Hematopoietic multipotent progenitor cell (in vitro differentiated cells): ENCODE results near the gene ARFGAP2. TPM values are rescaled to one million over a fixed set of nuclear protein-coding genes. Genes with fewer than 3 reads are reported as not detected.

Experiments used
- DNase-seq, 3 donors: peaks; one replicate each; pipeline ENCODE4 v3.0.0-alpha.2; 2011 to 2015; ENCODE audit warnings: low read depth in 2 of 3, low spot score in 2 of 3
- total RNA-seq: library from RNA; depleted of rRNA; stranded (reverse); fragments of >200 nt; gene quantifications from one replicate; pipeline ENCODE4 v1.2.3, GENCODE V29; 2012

Gene ARFGAP2
- total RNA-seq, 1 donor: 276 TPM

DNA sequence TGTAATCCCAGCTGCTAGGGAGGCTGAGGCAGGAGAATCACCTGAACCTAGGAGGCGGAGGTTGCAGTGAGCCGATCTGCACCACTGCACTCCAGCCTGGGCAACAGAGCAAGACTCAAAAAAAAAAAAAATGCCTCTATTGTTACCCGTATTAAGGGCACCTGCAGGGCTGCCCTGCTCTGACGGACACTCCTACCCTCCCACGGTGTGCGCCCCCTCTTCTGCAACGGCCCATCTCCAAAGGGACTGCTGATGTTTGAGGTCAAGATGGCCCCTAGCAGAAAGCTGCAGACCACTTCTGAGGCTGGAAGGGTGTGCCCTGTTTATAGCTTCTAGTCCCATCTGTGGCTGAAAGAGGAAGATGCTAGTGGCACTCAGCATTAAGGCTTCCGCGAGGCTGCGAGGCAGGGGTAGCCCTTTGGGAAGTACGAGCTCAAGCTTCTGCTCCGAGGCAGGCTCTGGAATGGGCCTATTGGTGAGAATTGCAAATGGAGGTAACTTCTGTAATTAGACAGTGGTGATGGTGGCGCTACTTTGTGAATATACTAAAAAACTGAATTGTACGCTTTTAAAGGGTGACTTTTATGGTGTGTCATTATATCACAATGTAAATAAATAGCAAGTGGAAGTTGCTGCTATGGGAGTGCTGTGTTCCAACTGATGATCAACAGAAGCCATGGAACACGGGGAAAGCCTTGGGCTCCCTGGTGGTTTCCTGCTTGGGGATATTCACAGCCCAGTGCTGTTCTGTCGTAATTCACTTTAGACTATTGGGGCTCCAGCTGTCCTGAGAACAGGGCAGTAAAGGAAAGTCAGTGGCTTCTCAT lies 24.3 kb downstream of the ARFGAP2 start:
- DNase-seq: no peak

DNA sequence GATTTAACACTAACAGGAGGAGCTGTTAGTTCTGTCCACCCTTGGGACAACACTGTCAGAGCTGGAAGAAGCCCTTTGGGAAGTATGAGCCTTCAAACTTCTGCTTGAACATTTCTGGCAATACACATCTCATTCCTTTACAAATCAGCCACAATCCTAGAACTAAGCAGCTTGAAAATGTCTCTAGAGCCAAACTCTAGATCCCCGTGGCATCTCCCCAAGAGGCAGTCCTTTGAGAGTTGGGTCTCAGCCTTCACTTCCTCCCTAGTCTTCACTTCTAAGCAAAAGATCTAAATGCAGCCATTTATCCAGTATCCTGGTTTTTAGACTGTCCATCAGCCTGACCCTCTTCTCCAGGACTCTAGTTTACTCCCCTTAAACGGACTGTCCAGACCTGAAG lies 26.9 kb downstream of the ARFGAP2 start:
- DNase-seq: no peak

DNA sequence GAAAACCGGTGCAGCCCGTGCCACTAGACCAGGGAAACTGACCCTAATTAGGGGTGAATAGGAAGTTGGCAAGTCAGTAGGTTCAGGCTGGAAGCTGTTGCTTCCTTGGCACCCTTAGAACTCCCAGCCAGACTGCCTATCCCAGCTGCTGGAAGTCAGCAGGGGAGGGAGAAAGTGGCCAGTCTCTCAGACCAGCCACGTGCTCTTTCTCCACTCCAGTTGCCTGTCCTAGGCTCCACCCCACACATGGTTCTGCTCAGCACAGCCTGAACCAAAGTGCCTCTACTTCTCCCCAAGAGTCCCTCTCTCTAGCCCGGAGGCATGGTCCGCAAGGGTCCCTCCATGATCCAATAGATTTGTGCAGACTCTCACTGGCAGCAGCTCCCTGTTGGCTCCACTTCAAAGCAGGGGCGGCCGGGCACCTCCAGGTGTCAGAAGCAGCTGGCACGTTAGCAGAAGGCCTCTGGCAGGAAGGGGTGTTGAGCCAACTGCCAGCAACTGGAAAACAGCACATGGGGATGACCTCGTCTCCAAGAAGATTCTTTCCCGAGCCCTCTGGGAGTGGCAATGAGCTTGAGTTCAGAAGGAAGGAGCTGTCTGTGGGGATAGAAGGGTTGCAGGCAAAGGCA lies 27.7 kb downstream of the ARFGAP2 start:
- no peak for DNase-seq

DNA sequence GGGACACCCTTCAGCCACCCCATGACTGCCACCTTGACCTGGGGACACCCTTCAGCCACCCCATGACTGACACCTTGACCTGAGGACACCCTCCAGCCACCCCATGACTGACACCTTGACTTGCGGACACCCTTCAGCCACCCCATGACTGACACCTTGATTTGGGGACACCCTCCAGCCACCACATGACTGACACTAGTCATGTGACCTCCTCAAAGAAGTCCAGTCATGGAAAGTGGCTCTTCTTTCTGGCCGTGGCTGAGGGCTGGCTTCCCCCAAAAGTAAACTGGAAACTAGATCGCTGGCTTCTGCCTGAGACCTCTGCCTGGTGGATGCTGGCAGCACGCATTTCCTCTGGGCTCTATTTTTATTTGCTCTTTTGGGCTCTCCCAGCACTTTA lies 28.4 kb downstream of the ARFGAP2 start:
- no peak for DNase-seq

- no peak for DNase-seq
Observed at GRCh38 chr11:47147681-47148080, 29.0 kb downstream of the ARFGAP2 start.

GRCh38 chr11:47147250-47147649 lies 29.4 kb downstream of the ARFGAP2 start:
- no peak for DNase-seq

DNA sequence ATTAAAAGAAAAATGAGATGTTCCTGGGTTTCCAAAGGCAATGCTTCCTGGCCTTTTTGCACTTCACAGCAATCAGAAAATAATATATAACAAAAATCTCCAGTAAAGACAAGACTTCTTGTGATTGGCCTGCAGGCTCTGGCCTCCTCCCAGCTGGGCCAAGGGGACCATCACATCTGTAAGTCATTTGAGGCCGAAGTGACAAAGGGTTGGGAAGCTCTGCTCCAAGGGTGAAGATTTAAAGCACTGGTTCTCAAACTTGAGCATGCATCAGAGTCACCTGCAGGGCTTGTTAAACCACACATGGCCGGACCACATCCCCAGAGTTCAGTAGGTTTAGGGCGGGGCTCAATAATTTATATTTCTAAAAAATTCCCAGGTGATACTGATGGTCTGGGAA lies 32.1 kb downstream of the ARFGAP2 start:
- DNase-seq: no peak

GRCh38 chr11:47143322-47143721 lies 33.4 kb downstream of the ARFGAP2 start:
- DNase-seq: no peak

GRCh38 chr11:47139878-47140277 lies 36.8 kb downstream of the ARFGAP2 start:
- DNase-seq: no peak

- DNase-seq: no peak
Observed at GRCh38 chr11:47137476-47137875, 39.2 kb downstream of the ARFGAP2 start.

DNA sequence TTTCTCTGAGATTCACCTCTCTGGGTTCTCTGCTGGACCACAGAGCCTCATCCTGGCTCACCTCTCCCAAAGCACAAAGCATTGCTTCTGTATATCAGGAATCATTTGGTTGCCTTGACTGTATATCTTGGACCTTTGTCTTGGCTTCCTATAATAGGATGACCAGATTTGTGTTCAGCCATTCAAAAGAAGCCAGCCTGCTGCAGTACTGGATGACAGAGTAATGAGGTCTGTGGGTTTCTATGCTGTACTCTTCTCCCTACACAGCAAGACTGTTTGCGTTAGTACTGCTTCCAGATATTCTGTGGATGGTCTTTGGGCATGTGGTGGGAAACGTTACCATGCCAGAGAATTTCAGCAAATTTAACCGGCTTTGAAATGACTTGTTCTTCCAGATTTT lies 39.8 kb downstream of the ARFGAP2 start:
- no peak for DNase-seq

DNA sequence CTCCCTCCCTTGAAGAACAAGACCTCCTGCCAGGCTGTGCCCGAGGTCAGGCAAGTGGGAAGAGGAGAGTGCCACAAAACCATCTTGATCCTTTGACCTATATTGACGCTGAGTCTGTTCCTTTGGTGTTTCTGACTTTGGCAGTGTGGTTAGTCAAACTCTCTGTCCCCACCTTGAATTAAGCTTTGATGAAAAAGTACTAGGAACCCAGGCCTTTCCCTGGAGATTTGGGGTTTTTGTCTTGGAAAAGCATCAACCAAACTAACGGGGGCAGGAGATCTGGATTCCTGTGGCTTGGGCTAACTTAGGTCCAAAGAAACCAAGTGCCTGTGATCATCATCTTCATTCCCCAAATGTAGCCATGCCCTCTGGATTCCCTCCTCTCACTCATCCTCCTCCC lies 40.4 kb downstream of the ARFGAP2 start:
- DNase-seq: no peak

DNA sequence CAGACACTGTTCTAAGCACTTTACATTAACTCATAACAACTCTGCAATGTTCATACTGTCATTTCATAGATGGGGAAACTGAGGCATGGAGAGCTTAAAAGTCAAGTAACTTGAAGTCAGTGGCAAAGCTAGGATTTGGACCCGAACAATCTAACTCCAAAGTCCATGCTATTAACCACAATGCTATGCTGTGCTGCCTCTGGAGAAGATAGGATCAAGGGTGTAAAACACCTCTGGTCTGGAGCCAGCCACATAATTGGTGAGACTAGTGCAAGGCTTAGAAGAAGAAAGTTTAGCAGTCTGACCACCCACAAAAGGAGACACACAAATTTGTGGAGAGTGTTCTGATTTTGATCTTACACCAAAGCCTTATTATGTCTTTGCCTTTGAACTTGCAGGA lies 43.7 kb downstream of the ARFGAP2 start:
- no peak for DNase-seq

DNA sequence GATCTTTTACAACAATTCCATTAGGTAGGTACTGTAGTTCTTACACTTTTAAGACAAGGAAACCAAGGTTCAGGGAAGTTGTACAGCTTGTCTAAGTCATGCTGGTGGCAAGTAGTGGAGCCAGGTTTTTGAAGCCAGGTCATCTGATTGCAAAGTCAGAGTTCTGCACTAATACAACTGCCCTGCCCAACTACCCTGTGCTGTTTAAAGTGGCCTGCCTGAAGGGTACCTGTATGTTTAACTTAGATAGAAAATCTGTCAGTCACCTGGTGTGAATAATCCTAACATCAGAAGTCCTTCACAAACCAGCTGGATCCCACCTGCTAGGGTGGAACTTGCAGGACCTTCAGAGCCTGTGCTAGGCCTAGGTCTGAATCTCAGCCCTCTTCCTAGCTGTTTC lies 44.2 kb downstream of the ARFGAP2 start:
- no peak for DNase-seq

DNA sequence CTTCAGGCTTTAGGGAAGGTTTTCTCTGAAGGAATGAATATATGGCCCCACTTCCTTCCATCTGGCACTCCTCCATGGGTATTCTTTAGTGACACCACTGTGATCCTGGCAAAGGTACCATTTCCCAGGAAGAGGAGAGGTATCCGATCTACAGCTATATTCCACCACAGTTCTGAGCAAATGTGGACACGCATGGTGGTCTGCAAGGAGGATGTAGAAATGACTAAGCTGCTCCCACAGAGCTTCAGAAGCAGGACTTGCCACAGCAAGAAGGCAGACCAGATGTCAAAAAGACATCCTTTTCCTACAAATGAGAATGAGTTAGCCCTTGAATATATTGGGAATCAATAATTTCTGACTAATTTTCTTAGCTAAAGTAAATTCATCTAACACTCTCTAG lies 45.5 kb downstream of the ARFGAP2 start:
- no peak for DNase-seq

DNA sequence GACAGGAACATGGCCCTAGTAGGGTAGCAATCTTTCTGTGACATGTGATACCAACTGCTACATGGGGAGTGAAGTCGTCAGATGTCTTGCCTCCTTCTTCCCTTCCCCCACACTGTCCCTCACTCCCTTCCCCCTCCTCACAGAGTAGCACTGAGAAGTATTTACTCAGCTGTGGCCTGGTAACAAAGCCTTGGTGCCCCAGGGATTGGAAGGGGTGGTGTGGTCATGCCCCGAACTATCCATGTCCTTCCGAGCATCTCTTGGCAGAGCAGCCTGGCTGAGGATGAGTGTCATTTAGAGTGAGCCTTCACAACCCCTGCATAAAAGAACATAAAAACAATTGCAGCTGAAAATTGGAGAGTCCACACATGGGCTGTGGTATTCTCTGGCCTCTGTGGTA lies 46.1 kb downstream of the ARFGAP2 start:
- no peak for DNase-seq

GRCh38 chr11:47127213-47127612 lies 49.5 kb downstream of the ARFGAP2 start:
- no peak for DNase-seq

- DNase-seq: no peak
Observed at GRCh38 chr11:47125083-47125482, 51.6 kb downstream of the ARFGAP2 start.

- no peak for DNase-seq
Observed at GRCh38 chr11:47124675-47125074, 52.0 kb downstream of the ARFGAP2 start.

GRCh38 chr11:47123094-47123493 lies 53.6 kb downstream of the ARFGAP2 start:
- DNase-seq: no peak

- DNase-seq: no peak
Observed at GRCh38 chr11:47121731-47122130, 54.9 kb downstream of the ARFGAP2 start.

GRCh38 chr11:47121056-47121455 lies 55.6 kb downstream of the ARFGAP2 start:
- no peak for DNase-seq
